Astrocyte (in vitro differentiated cells and primary cell): Measurements from ENCODE around the gene OXTR. TPM values are rescaled to one million over a fixed set of nuclear protein-coding genes. Genes with fewer than 3 reads are reported as not detected.

ENCODE experiments used
- DNase-seq: peaks from one replicate; pipeline ENCODE4 v3.0.0-alpha.2; 2010; ENCODE audit warnings: low read depth
- FAIRE-seq: peaks from 2 replicates; lab custom pipeline; 2011; peaks lifted over from hg19 to GRCh38; lab: Jason Lieb, UNC
- H2AFZ ChIP-seq: 2 replicates; pipeline ENCODE4 v1.6.0; 2012; ENCODE audit warnings: low read depth, low read length, inconsistent platforms
- H3K27ac ChIP-seq: 2 replicates; pipeline ENCODE4 v1.5.1; 2011; ENCODE audit warnings: low read depth, low read length, inconsistent platforms
- H3K27me3 ChIP-seq: 2 replicates; pipeline ENCODE4 v1.6.0; 2011; ENCODE audit warnings: low read length, inconsistent platforms; ENCODE audit not compliant: insufficient read depth
- H3K36me3 ChIP-seq: 2 replicates; pipeline ENCODE4 v1.5.1; 2011; ENCODE audit warnings: low read length, inconsistent platforms; ENCODE audit not compliant: insufficient read depth
- H3K4me1 ChIP-seq: 2 replicates; pipeline ENCODE4 v1.5.1; 2011; ENCODE audit warnings: low read length, inconsistent platforms; ENCODE audit not compliant: insufficient read depth
- H3K4me2 ChIP-seq: 2 replicates; pipeline ENCODE4 v1.6.0; 2012; ENCODE audit warnings: low read length, inconsistent platforms
- H3K4me3 ChIP-seq: 2 replicates; pipeline ENCODE4 v1.5.1; 2011; ENCODE audit warnings: low read depth, mild to moderate bottlenecking, low read length, inconsistent platforms; ENCODE audit not compliant: insufficient read depth
- H3K79me2 ChIP-seq: 2 replicates; pipeline ENCODE4 v1.6.0; 2012; ENCODE audit warnings: mild to moderate bottlenecking, low read length, inconsistent platforms; ENCODE audit not compliant: insufficient read depth
- H3K9ac ChIP-seq: 2 replicates; pipeline ENCODE4 v1.6.0; 2012; ENCODE audit warnings: mild to moderate bottlenecking, low read length, inconsistent platforms
- H3K9me3 ChIP-seq: 2 replicates; pipeline ENCODE4 v1.5.1; 2012; ENCODE audit warnings: low read depth, mild to moderate bottlenecking, low read length, inconsistent platforms; ENCODE audit not compliant: insufficient read depth
- H4K20me1 ChIP-seq: 2 replicates; pipeline ENCODE4 v1.6.0; 2012; ENCODE audit warnings: low read length, inconsistent platforms; ENCODE audit not compliant: insufficient read depth
- H3K27ac Mint-ChIP-seq: one replicate; pipeline ENCODE4 v1.8.0; 2021; ENCODE audit warnings: mild to moderate bottlenecking, mixed read lengths; ENCODE audit not compliant: unreplicated experiment
- H3K27me3 Mint-ChIP-seq: one replicate; pipeline ENCODE4 v1.8.0; 2021; ENCODE audit warnings: low read depth, mixed read lengths; ENCODE audit not compliant: unreplicated experiment
- H3K36me3 Mint-ChIP-seq: one replicate; pipeline ENCODE4 v1.8.0; 2021; ENCODE audit warnings: low read depth, mixed read lengths; ENCODE audit not compliant: unreplicated experiment
- H3K4me1 Mint-ChIP-seq: one replicate; pipeline ENCODE4 v1.8.0; 2021; ENCODE audit warnings: low read depth, mixed read lengths; ENCODE audit not compliant: unreplicated experiment
- H3K4me3 Mint-ChIP-seq: one replicate; pipeline ENCODE4 v1.8.0; 2021; ENCODE audit warnings: mild to moderate bottlenecking, moderate library complexity, mixed read lengths; ENCODE audit not compliant: unreplicated experiment
- H3K9me3 Mint-ChIP-seq: one replicate; pipeline ENCODE4 v1.8.0; 2021; ENCODE audit warnings: mild to moderate bottlenecking, mixed read lengths; ENCODE audit not compliant: unreplicated experiment
- CTCF ChIP-seq: IDR thresholded peaks from 2 replicates; pipeline ENCODE4 v1.5.1; 2011; ENCODE audit warnings: low read depth, mild to moderate bottlenecking, inconsistent platforms, low read length, moderate library complexity; ENCODE audit not compliant: insufficient read depth
- EZH2 ChIP-seq: IDR thresholded peaks from 2 replicates; pipeline ENCODE4 v1.6.1; 2012; ENCODE audit warnings: mild to moderate bottlenecking, low read length, inconsistent platforms; ENCODE audit not compliant: insufficient read depth
- total RNA-seq: library from RNA; stranded (reverse); gene quantifications from 2 replicates; pipeline ENCODE4 v1.2.1, GENCODE V29; 2021

Gene OXTR
- total RNA-seq, 1 donor from 2014 or later = 3.0 TPM

- DNase-seq = no peak
- peaks cover 2% of the 10 kb centered on the region for H3K4me1 Mint-ChIP-seq
- Histone ChIP-seq H4K20me1 (no peaks in the 10 kb centered on the region), H3K27me3 (no peaks in the 10 kb centered on the region), H3K79me2 (no peaks in the 10 kb centered on the region), H3K9ac (no peak overlapping the region), H3K27ac (no peak overlapping the region), H3K4me3 (no peak overlapping the region), H3K36me3 (no peaks in the 10 kb centered on the region), H3K9me3 (peaks cover 7% of the 10 kb centered on the region), H3K4me1 (no peaks in the 10 kb centered on the region), H2AFZ (no peak overlapping the region), H3K4me2 (no peak overlapping the region)
- no peak for TF ChIP-seq CTCF
- no peak for TF ChIP-seq EZH2
- H3K27ac Mint-ChIP-seq = no peak overlapping the region
- peaks cover 2% of the 10 kb centered on the region for H3K36me3 Mint-ChIP-seq
- no peak overlapping the region for H3K4me3 Mint-ChIP-seq
- H3K27me3 Mint-ChIP-seq = peaks cover 5% of the 10 kb centered on the region
- no peak for FAIRE-seq
- H3K9me3 Mint-ChIP-seq = peaks cover 24% of the 10 kb centered on the region
Measured at GRCh38 chr3:8729479-8729878, 39.9 kb downstream of the OXTR start.

GRCh38 chr3:8727605-8728512, 41.6 kb downstream of the OXTR start:
- no peaks in the 10 kb centered on the region for H3K36me3 ChIP-seq
- no peak overlapping the region for H3K9ac ChIP-seq
- peaks cover 2% of the 10 kb centered on the region for H3K36me3 Mint-ChIP-seq
- H3K27ac Mint-ChIP-seq = no peak overlapping the region
- no peak overlapping the region for H3K4me2 ChIP-seq
- peaks cover 7% of the 10 kb centered on the region for H3K9me3 ChIP-seq
- no peak overlapping the region for H3K27ac ChIP-seq
- peaks cover 5% of the 10 kb centered on the region for H3K27me3 Mint-ChIP-seq
- no peaks in the 10 kb centered on the region for H3K4me1 ChIP-seq
- no peak overlapping the region for H3K4me3 ChIP-seq
- no peaks in the 10 kb centered on the region for H3K27me3 ChIP-seq
- H3K9me3 Mint-ChIP-seq = peaks cover 24% of the 10 kb centered on the region
- no peak overlapping the region for H3K4me3 Mint-ChIP-seq
- H4K20me1 ChIP-seq = no peaks in the 10 kb centered on the region
- TF ChIP-seq EZH2 (no peak), CTCF (no peak)
- DNase-seq (no peak), FAIRE-seq (no peak)
- peaks cover 2% of the 10 kb centered on the region for H3K4me1 Mint-ChIP-seq
- H3K79me2 ChIP-seq = no peaks in the 10 kb centered on the region
- H2AFZ ChIP-seq = no peak overlapping the region
